ENCODE measurements around the gene FBXL22. TPM values are rescaled to one million over a fixed set of nuclear protein-coding genes. Genes with fewer than 3 reads are reported as not detected.

FBXL22 gene
- total RNA-seq, 3 donors from 2014 or later (not counting 1 experiment from before 2014, with no cell fraction given) = 0.33 to 2.3 (median 0.65) TPM

- Histone ChIP-seq H3K4me1 (ENCODE audit: control insufficient read depth, insufficient read depth, low read length) (no peaks in the 10 kb centered on the region), H3K27me3 (ENCODE audit: control insufficient read depth, insufficient read depth, low read length) (no peaks in the 10 kb centered on the region), H3K36me3 (ENCODE audit: control insufficient read depth, insufficient read depth, low read length) (peaks cover 80% of the 10 kb centered on the region), H3K27ac (ENCODE audit: low read length) (no peak overlapping the region), H3K9me3 (ENCODE audit: control insufficient read depth, insufficient read depth, low read length) (no peaks in the 10 kb centered on the region), H3K4me3 (ENCODE audit: low read length) (no peak overlapping the region)
- ATAC-seq (no peak), DNase-seq (no peak)
- Mint-ChIP-seq H3K27ac (peak overlapping the region in 1 of 2 donors; percentile 41), H3K36me3 (peaks cover 9% of the 10 kb centered on the region), H3K27me3 (ENCODE audit: low read depth in 2 of 2) (no peaks in the 10 kb centered on the region), H3K9me3 (no peaks in the 10 kb centered on the region), H3K4me3 (no peak overlapping the region), H3K4me1 (peaks cover 11 to 22% of the 10 kb centered on the region in 2 donors)
- no peak for TF ChIP-seq CTCF (IDR thresholded peaks at IDR 0.05)
- intact Hi-C loops (cut with micrococcal nuclease) = no loop called here
- WGBS (ENCODE audit: insufficient coverage) = 100% methylated on average over 5 of the region's 5 CpGs
Measured at GRCh38 chr15:63559753-63560152, 37.4 kb upstream of the FBXL22 start.

- Mint-ChIP-seq H3K27me3 (ENCODE audit: low read depth in 2 of 2) (no peaks in the 10 kb centered on the region), H3K9me3 (no peaks in the 10 kb centered on the region), H3K27ac (peak overlapping the region; percentile 5 to 19), H3K4me1 (peaks cover 10 to 13% of the 10 kb centered on the region in 2 donors), H3K36me3 (peaks cover 9% of the 10 kb centered on the region), H3K4me3 (no peak overlapping the region)
- DNase-seq (peak in 1 of 2 donors; percentile 58), ATAC-seq (peak in 1 of 3 donors; percentile 10)
- intact Hi-C loops (cut with micrococcal nuclease) = no loop called here
- TF ChIP-seq CTCF (IDR thresholded peaks at IDR 0.05) = no peak
- 83% methylated on average over 6 of the region's 6 CpGs for WGBS (ENCODE audit: insufficient coverage)
- no peaks in the 10 kb centered on the region for H3K27me3 ChIP-seq (ENCODE audit: control insufficient read depth, insufficient read depth, low read length)
- H3K36me3 ChIP-seq (ENCODE audit: control insufficient read depth, insufficient read depth, low read length) = peaks cover 85% of the 10 kb centered on the region
- no peaks in the 10 kb centered on the region for H3K4me1 ChIP-seq (ENCODE audit: control insufficient read depth, insufficient read depth, low read length)
- H3K27ac ChIP-seq (ENCODE audit: low read length) = no peak overlapping the region
- no peak overlapping the region for H3K4me3 ChIP-seq (ENCODE audit: low read length)
- no peaks in the 10 kb centered on the region for H3K9me3 ChIP-seq (ENCODE audit: control insufficient read depth, insufficient read depth, low read length)
Measured at GRCh38 chr15:63560741-63561448, 36.3 kb upstream of the FBXL22 start.

GRCh38 chr15:63564093-63564492 is 33.1 kb upstream of the FBXL22 start:
- H3K9me3 ChIP-seq (ENCODE audit: control insufficient read depth, insufficient read depth, low read length) = no peaks in the 10 kb centered on the region
- Mint-ChIP-seq H3K4me1 (peaks cover 7 to 10% of the 10 kb centered on the region in 2 donors), H3K27ac (peak overlapping the region; percentile 29 to 64), H3K27me3 (ENCODE audit: low read depth in 2 of 2) (no peaks in the 10 kb centered on the region), H3K36me3 (peaks cover 7% of the 10 kb centered on the region), H3K4me3 (no peak overlapping the region), H3K9me3 (no peaks in the 10 kb centered on the region)
- TF ChIP-seq CTCF (IDR thresholded peaks at IDR 0.05) = no peak
- intact Hi-C loops (cut with micrococcal nuclease) = no loop called here
- 67% methylated on average over 1 of the region's 3 CpGs for WGBS (ENCODE audit: insufficient coverage)
- no peak for DNase-seq
- peaks cover 85% of the 10 kb centered on the region for H3K36me3 ChIP-seq (ENCODE audit: control insufficient read depth, insufficient read depth, low read length)
- ATAC-seq = no peak
- H3K4me1 ChIP-seq (ENCODE audit: control insufficient read depth, insufficient read depth, low read length) = no peaks in the 10 kb centered on the region
- no peaks in the 10 kb centered on the region for H3K27me3 ChIP-seq (ENCODE audit: control insufficient read depth, insufficient read depth, low read length)
- H3K27ac ChIP-seq (ENCODE audit: low read length) = no peak overlapping the region
- H3K4me3 ChIP-seq (ENCODE audit: low read length) = no peak overlapping the region
